ENCODE results near the gene BBIP1.

DNA sequence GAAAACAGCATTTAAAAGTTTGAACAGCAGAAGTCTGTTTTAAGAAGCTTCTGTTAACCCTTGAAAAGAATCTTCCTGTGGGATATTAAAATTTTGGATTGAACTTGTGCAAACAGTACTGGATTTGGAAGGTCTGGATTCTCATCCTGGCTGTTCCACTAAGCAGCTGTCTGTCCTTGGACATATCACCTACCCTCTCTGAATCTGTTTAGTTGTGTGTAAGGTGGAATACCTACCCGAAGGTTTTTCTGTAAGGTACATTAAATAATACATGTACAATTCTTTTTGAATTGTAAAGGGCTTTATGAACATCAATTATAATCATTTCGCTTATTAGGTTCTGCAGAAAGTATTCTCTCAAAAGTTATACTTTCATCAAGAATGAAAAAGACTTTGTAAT, 45.0 kb downstream of the BBIP1 start:
- TF ChIP-seq EZH2phosphoT487 (IDR thresholded peaks at IDR 0.05; ENCODE audit: borderline replicate concordance, low read length), result no peak
- TF ChIP-seq, protein P1, sequence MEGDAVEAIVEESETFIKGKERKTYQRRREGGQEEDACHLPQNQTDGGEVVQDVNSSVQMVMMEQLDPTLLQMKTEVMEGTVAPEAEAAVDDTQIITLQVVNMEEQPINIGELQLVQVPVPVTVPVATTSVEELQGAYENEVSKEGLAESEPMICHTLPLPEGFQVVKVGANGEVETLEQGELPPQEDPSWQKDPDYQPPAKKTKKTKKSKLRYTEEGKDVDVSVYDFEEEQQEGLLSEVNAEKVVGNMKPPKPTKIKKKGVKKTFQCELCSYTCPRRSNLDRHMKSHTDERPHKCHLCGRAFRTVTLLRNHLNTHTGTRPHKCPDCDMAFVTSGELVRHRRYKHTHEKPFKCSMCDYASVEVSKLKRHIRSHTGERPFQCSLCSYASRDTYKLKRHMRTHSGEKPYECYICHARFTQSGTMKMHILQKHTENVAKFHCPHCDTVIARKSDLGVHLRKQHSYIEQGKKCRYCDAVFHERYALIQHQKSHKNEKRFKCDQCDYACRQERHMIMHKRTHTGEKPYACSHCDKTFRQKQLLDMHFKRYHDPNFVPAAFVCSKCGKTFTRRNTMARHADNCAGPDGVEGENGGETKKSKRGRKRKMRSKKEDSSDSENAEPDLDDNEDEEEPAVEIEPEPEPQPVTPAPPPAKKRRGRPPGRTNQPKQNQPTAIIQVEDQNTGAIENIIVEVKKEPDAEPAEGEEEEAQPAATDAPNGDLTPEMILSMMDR (conservative IDR thresholded peaks at IDR 0.05; ENCODE audit: low read depth, low read length), result no peak

Data from PC-3 (cell line).